ENCODE data around the gene USP2.

DNA sequence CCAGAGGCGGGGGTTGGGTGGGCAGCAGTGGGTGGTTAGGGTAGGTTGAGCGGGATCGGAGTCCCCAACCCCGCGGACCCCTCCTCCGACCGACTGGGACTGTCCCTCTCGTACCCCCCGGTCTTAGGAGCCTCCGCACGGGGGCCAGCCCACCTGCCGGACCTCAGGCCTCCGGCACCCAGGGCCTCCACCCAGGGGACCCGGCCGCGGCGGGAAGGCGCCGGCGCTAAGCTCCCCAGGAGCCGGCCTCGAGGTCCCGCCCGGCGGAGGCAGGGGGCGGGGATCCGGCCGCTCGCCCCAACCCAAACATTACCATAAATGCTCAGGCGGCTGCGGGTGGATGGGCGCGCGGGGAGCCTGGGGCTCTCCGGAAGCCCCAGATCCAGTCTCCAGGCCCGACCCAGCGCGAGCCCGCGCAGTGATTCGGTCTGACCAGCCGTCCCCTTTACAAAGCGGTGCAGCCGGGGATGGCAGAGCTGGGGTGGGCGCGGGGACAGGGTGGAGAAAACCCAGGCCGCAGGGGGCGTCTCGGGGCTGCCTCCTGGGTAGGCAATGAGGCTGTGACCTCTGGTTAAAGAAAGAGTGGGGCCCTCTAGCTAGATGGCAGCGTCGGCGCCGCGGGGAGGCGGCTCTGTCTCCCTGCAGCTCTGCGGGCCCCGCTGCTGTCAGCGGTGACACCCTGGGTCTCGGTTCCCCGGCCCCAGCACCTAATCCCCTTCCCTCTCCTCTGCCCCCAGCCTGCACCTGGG lies 60.5 kb downstream of the USP2 start:
- TF ChIP-seq, protein P1, sequence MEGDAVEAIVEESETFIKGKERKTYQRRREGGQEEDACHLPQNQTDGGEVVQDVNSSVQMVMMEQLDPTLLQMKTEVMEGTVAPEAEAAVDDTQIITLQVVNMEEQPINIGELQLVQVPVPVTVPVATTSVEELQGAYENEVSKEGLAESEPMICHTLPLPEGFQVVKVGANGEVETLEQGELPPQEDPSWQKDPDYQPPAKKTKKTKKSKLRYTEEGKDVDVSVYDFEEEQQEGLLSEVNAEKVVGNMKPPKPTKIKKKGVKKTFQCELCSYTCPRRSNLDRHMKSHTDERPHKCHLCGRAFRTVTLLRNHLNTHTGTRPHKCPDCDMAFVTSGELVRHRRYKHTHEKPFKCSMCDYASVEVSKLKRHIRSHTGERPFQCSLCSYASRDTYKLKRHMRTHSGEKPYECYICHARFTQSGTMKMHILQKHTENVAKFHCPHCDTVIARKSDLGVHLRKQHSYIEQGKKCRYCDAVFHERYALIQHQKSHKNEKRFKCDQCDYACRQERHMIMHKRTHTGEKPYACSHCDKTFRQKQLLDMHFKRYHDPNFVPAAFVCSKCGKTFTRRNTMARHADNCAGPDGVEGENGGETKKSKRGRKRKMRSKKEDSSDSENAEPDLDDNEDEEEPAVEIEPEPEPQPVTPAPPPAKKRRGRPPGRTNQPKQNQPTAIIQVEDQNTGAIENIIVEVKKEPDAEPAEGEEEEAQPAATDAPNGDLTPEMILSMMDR (optimal IDR thresholded peaks at IDR 0.05 in 1 of 3, IDR thresholded peaks at IDR 0.05 in 1 of 3, conservative IDR thresholded peaks at IDR 0.05 in 1 of 3; ENCODE audit: extremely low read depth in 1 of 3, insufficient read depth in 2 of 3, low read length in 3 of 3) = no peak
- no peak for TF ChIP-seq EZH2 (IDR thresholded peaks at IDR 0.05; ENCODE audit: low read length)
